Ishikawa (cell line): ENCODE data around the gene PPDPF.
A peak's percentile ranks its signal among the peaks of the same experiment; 100 is the strongest.

ENCODE experiments used
- CEBPB ChIP-seq: IDR thresholded peaks from 2 replicates; pipeline ENCODE4 v1.6.1; 2012
- CREB1 ChIP-seq: IDR thresholded peaks from 2 replicates; pipeline ENCODE4 v1.6.1; 2012; ENCODE audit warnings: low read depth
- EGR1 ChIP-seq: IDR thresholded peaks from 2 replicates; pipeline ENCODE4 v1.6.1; 2012
- EP300 ChIP-seq: IDR thresholded peaks from 2 replicates; pipeline ENCODE4 v1.6.1; 2012; ENCODE audit warnings: borderline replicate concordance
- FOXM1 ChIP-seq: IDR thresholded peaks from 2 replicates; pipeline ENCODE4 v1.6.1; 2012; ENCODE audit warnings: low read depth, borderline replicate concordance
- MAX ChIP-seq: IDR thresholded peaks from 2 replicates; pipeline ENCODE4 v1.6.1; 2012
- NFIC ChIP-seq: IDR thresholded peaks from 2 replicates; pipeline ENCODE4 v1.6.1; 2012
- RAD21 ChIP-seq: IDR thresholded peaks from 2 replicates; pipeline ENCODE4 v1.6.1; 2012; ENCODE audit warnings: low read depth
- REST ChIP-seq: IDR thresholded peaks from 2 replicates; pipeline ENCODE4 v1.6.1; 2012; ENCODE audit warnings: low read depth, mild to moderate bottlenecking
- TAF1 ChIP-seq: IDR thresholded peaks from 2 replicates; pipeline ENCODE4 v1.6.1; 2012; ENCODE audit warnings: low read depth, mild to moderate bottlenecking
- TCF12 ChIP-seq: IDR thresholded peaks from 2 replicates; pipeline ENCODE4 v1.6.1; 2012; ENCODE audit warnings: low read depth
- TEAD4 ChIP-seq: IDR thresholded peaks from 2 replicates; pipeline ENCODE4 v1.6.1; 2012
- USF1 ChIP-seq: IDR thresholded peaks from 2 replicates; pipeline ENCODE4 v1.6.1; 2012
- YY1 ChIP-seq: IDR thresholded peaks from 2 replicates; pipeline ENCODE4 v1.6.1; 2012; ENCODE audit warnings: low read depth
- ZBTB7A ChIP-seq: IDR thresholded peaks from 2 replicates; pipeline ENCODE4 v1.6.1; 2012; ENCODE audit warnings: low read depth

PPDPF gene

GRCh38 chr20:63544958-63545516 is 24.5 kb downstream of the PPDPF start:
- TF ChIP-seq EP300 (peak; percentile 83), TEAD4 (peak; percentile 71), USF1 (no peak), TCF12 (peak; percentile 89), CREB1 (no peak), ZBTB7A (peak; percentile 85), NFIC (no peak; the same call in 1 of the 2 replicates), MAX (no peak), REST (no peak), EGR1 (no peak), TAF1 (no peak), RAD21 (no peak), YY1 (no peak), FOXM1 (0 out of 2 replicates have a peak, but pooled peaks have one; percentile 20), CEBPB (no peak)

GRCh38 chr20:63545814-63546213 is 25.2 kb downstream of the PPDPF start:
- TF ChIP-seq TCF12, result no peak
- no peak for TF ChIP-seq RAD21
- TF ChIP-seq TEAD4, result no peak
- TF ChIP-seq EP300, result no peak
- TF ChIP-seq FOXM1, result no peak
- TF ChIP-seq NFIC, result no peak
- TF ChIP-seq REST, result no peak
- no peak for TF ChIP-seq EGR1
- TF ChIP-seq CREB1, result no peak
- no peak for TF ChIP-seq TAF1
- TF ChIP-seq USF1, result no peak

- no peak for TF ChIP-seq EGR1
- TF ChIP-seq TCF12, result peak; percentile 57; the same call in 1 of the 2 replicates
- TF ChIP-seq EP300, result peak; percentile 49; the same call in 1 of the 2 replicates
Observed at GRCh38 chr20:63546256-63546955, 25.8 kb downstream of the PPDPF start.

- TF ChIP-seq FOXM1, result no peak
- TF ChIP-seq ZBTB7A, result peak; percentile 49; the same call in 1 of the 2 replicates
Observed at GRCh38 chr20:63546956-63547724, 26.6 kb downstream of the PPDPF start.

GRCh38 chr20:63547725-63548480 is 27.3 kb downstream of the PPDPF start, which contains the start of gene SRMS:
Gene SRMS (minus strand): TSS chr20:63547749. CDS start chr20:63547463, 286 bp downstream.
- TF ChIP-seq TAF1 (no peak; the same call in 1 of the 2 replicates), CEBPB (no peak), USF1 (no peak), TCF12 (peak; percentile 68), RAD21 (no peak), YY1 (no peak), FOXM1 (no peak), ZBTB7A (no peak), REST (no peak), EGR1 (peak; percentile 8; the same call in 1 of the 2 replicates), CREB1 (no peak), MAX (peak; percentile 41; the same call in 1 of the 2 replicates), TEAD4 (no peak), EP300 (peak; percentile 56; the same call in 1 of the 2 replicates), NFIC (peak; percentile 63; the same call in 1 of the 2 replicates)
